ENCODE results near the gene BASP1.

GRCh38 chr5:17180330-17180843, 37.0 kb upstream of the BASP1 start:
- TF ChIP-seq EZH2 (IDR thresholded peaks at IDR 0.05), result no peak
- TF ChIP-seq SP1 (IDR thresholded peaks at IDR 0.05; ENCODE audit: low read depth), result no peak
- TF ChIP-seq ZFX (IDR thresholded peaks at IDR 0.05), result no peak
- TF ChIP-seq, protein P1, sequence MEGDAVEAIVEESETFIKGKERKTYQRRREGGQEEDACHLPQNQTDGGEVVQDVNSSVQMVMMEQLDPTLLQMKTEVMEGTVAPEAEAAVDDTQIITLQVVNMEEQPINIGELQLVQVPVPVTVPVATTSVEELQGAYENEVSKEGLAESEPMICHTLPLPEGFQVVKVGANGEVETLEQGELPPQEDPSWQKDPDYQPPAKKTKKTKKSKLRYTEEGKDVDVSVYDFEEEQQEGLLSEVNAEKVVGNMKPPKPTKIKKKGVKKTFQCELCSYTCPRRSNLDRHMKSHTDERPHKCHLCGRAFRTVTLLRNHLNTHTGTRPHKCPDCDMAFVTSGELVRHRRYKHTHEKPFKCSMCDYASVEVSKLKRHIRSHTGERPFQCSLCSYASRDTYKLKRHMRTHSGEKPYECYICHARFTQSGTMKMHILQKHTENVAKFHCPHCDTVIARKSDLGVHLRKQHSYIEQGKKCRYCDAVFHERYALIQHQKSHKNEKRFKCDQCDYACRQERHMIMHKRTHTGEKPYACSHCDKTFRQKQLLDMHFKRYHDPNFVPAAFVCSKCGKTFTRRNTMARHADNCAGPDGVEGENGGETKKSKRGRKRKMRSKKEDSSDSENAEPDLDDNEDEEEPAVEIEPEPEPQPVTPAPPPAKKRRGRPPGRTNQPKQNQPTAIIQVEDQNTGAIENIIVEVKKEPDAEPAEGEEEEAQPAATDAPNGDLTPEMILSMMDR (IDR thresholded peaks at IDR 0.05 in 2 of 3, conservative IDR thresholded peaks at IDR 0.05 in 1 of 3; ENCODE audit: borderline replicate concordance in 1 of 3, insufficient read depth in 1 of 3, low read depth in 2 of 3, low read length in 2 of 3), result no peak
- no peak for TF ChIP-seq POLR2A (IDR thresholded peaks at IDR 0.05; ENCODE audit: borderline replicate concordance, extremely low read depth, insufficient read depth, insufficient read length)
- TF ChIP-seq CBX3 (IDR thresholded peaks at IDR 0.05; ENCODE audit: low read depth), result no peak
- TF ChIP-seq ATF3 (IDR thresholded peaks at IDR 0.05), result no peak
- no peak for TF ChIP-seq RAD21 (IDR thresholded peaks at IDR 0.05; ENCODE audit: low read depth)
- TF ChIP-seq JUND (IDR thresholded peaks at IDR 0.05), result no peak
- no peak for TF ChIP-seq SRF (IDR thresholded peaks at IDR 0.05; ENCODE audit: low read depth)
- no peak for TF ChIP-seq ZNF274 (IDR thresholded peaks at IDR 0.05; ENCODE audit: low read depth, low read length)
